ENCODE results near the gene TUBGCP5.
"Not testable (repeated sequence)": the region's sequence is repeated elsewhere in the genome, so short reads cannot be mapped to it uniquely, and the experiment has no call there.

Gene TUBGCP5

DNA sequence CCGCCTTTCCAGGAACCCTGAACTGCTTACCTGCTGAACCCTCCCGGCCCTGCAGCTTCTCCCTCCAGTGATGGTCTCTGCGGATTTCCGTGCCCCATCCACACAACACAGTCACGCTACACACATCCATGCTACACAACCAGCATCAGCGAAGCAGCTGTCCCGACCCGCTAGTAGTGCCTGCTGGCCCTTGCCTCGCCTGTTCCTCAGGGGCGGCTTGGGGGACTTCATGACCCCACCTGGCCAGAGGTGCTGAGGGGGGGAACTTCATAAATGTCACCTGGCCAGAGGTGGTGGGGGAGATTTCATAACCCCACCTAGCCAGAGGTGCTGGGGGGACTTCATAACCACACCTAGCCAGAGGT, 530 bp upstream of the TUBGCP5 start:
- no peak for DNase-seq

DNA sequence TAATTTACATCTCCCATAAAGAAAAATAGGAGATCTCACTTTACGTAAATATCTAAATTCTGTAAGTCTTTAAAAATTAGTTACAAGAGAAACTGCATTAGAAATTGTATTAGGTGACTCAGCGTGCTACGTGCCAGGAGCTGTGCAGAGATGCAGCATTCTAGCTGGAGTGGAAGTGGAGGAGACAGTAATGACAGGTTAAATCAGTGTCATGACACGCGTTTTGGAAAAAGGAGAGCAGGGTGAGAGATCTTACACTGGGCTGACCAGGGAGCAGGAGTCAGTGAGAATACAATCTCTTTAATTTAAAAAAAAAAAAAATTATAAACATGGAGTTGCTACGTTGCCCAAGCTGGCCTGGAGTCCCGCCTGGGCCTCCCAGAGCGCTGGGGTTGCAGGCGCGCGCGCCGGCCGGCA, 635 bp downstream of the TUBGCP5 start:
- DNase-seq = no peak

DNA sequence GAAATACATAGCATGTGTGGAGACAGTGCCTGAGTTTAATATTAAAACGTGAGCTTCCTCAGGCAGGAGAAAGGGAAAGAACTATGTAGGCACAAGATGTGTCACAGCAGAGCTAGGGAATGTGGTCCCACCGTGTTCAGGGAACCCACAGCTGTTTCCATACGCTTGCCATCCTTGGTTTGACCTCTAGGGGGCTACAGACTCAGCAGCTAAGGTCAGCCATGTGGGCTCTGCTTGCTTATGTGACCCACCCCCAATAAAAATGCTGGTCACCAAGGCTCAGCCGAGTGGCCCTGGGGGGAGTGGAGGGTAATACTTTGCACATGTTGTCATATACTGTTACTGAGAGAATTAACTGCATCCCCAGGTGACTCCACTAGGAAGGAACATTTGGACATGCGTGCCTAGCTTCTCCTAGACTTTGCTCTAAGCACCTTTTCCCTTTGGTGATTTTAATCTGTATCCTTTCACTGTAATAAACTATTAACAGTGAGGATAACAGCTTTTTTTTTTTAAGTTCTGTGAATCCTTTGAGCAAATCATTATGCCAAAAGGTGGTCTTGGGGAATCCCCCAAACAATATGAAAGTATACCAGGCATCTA, 3.3 kb downstream of the TUBGCP5 start:
- peak; percentile 49 for DNase-seq

DNA sequence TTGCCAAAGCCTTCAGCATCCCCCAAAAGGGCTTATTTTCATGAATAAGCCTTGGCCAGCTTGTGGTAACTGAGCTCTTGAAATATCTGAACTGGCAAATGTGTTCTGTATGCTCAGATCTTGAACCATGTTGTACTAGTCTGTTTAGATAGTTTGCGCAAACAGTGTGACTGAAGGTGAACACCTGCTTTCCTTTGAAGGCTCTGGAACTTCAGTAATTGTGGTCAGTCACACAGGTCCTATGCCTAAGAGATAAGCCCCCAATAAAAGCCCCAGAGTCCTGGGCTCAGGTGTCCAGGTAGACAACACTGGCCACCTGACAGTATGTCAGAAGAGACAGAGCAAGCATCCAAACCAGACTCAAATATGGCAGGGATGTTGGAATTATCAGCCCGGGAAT, 5.4 kb downstream of the TUBGCP5 start:
- no peak for DNase-seq

DNA sequence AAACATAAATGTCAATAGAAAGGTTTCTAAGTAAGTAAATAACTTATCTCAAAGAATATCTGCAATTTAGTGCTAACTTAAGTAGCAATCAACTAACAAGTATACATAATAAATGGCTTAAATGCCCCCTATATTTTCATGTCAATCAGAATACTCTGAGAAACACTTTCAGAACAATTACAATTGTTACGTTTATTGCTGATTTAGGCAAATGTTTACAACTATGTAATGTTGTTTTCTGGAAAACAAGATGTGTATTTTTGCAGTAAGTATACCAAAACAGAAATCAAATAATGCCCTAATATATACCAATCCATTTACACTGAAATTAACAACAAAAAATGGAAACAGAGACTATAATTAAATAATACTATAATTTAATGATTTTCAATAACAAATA, 13.2 kb downstream of the TUBGCP5 start:
- DNase-seq = no peak

DNA sequence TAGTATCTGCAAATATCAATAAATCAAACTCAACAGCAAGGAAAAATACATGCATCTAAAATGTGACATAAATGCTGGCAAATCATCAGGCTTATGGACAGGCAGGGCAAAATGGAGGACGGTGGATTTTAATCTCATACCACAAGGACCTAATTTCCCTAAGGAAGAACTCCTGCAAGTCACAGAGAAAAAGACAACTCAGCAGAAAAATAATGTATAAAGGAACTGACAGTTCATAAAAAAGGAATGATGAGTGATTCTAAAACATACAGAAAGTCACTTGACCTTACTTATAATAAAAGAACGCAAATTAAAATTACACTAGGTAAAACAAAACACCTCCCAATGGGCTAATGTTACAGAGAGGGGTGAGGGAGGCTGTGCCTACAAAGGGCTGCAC, 17.2 kb downstream of the TUBGCP5 start:
- DNase-seq = no peak

DNA sequence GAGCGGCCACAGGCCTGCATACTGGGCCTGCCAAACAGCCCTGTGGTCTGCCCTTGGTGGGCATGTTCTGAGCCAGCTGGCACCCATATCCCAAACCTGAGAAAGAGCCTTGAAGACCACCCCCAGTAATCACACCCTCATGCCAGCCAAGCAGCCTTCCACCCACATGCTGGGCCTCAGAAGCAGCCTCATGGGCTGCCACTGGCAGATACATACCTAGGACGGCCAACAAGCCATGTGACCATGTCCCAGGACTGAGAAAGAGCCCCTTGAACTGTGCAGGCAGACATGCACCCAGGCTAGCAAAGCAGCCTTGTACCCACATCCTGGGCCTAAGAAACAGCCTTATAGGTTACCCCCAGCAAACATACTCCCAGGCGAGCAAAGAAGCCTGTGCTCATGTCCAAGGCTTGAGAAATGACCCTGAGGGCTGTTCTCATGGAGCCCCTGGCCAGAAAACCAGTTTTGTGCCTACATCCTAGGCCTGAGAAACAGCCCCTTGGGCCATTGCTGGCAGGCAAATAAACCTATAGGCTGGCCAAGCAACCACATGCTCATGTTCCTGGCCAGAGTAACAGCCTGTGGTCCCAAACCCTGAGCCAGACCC, 24.9 kb downstream of the TUBGCP5 start:
- DNase-seq = no peak

DNA sequence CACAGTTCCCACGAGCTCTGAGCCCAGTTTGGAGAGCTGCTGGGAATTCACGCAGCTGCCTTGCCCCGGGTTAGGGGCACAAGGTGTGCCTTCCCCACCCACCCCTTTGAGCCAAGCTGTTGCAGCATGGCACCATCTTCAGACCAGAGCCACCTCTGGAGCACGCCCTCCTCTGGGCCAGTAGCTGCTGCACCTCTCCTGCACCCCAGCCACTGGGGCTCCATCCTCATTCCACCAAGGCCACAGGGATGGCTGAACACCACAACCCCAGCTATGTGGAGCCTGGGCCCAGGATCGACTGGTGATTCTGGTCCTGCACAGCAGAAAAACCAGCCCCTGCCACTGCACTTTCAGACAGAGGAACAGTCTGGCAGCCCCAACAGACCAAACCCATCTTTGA, 25.7 kb downstream of the TUBGCP5 start:
- no peak for DNase-seq

DNA sequence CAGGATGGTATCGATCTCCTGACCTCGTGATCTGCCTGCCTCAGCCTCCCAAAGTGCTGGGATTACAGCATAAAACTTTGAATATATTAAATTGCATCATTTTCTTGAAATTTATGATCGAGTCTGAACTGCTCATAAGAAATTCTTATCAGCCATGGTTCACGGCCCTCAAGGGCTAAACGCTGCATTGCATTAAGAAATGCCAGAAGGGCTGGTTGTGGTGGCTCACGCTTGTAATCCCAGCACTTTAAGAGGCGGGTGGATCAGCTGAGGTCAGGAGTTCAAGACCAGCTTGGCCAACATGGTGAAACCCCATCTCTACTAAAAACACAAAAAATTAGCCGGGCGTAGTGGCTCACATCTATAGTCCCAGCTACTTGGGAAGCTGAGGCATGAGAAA, 26.8 kb downstream of the TUBGCP5 start:
- not testable (repeated sequence) for DNase-seq

DNA sequence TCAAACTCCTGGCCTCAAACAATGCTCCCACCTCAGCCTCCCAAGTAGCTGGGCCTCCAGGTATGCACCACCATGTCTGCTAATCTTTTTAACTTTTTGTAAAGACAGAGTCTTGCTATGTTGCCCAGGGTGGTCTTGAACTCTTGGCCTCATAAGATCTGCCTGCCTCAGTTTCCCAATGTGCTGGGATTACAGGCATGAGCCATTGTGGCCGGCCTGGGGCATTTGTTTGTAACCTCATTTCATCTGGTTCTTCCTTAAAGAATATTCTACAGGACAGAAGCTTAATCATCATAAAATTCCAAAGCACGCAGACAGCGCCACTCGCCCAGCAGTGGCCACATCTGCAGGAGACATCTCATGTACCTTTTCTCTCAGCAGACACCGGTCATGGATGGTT, 35.6 kb downstream of the TUBGCP5 start:
- DNase-seq = no peak

DNA sequence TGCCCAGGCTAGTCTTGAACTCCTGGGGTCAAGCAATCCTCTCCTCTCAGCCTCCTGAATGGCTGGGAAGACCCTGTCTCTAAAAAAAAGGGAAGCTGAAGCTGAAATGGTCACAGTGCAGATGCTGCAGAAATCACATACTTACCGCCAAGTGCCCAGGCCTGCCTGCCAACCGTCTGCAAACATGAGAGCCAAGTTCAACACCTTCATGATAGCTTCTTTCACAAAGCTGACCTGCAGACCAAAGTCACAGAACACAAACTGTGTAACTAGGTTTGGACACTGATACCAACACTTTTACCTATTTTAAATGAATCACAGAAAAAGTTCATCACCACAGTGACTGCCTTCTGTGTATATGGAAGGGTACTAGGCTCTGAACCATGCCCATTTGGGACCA, 36.4 kb downstream of the TUBGCP5 start:
- DNase-seq = no peak

DNA sequence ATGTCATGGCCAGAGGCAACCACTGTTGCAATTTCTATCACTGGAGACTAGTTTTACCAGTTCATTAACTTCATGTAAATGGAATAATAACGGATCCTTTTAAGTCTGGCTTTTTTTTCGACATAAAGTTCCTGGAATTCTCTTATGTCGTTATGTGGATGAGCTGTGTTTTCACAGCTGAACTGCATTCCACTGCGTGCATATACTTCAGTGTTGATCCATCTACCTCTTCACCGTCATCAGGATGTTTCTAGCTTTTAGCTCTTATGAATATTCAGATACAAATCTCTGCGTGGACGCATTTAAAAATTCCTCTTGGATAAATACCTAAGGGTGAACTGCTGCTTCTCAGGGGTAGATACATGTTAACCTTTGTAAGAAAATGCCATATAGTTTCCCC, 43.6 kb downstream of the TUBGCP5 start:
- no peak for DNase-seq

DNA sequence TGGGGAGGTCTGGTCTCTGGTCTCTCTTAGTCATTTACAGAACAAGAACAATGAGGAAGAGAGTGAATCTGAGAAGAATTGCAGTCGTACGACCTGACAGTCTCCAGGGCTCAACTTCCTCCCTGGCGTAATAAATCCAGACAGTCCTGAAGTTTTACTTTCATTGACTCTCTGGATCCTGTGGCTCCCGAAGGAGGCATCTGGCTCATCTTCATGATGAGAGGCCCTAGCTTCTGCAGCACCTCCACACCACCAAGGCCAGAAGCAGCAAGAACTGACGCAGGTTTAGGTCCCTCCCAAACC, 47.4 kb downstream of the TUBGCP5 start:
- DNase-seq = no peak

DNA sequence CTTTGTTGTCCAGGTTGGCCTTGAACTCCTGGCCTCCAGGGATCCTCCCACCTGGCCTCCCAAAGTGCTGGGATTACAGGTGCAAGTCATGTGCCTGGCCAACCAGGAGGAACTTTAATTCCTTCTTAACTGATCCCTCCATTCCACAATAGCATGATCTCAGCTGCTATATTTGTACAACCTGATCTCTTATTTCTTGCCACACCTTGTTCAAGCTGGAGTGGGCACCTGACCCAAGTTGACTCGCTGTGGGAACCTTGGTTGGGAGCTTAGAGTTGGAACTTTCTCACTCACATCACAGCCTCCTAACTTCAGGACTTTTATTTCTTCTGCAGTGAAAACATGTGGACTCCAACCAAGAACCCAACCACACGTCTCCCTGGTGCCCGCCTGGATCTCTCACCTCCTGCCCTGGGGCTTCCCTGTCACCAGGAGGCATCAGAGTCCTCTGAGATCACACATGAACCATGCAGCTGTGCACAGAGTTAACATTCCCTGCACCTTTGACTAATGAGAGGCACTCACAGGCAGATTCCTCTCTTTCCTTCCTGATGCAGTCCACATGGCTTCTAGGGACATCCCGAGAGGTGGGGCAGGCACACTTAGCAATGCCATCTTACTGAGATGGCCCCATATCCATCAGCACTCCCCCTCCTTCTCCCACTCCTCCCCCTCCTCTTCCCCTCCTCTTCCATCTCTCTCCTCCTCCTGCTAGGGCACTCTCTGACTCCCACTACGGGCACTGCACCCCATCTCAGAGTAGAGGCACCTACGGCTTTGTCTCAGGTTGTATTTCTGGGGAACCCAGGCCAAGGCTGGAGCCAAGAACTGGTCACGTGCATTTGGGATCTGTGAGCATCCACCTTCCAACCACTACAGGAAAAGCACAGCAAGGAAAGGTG, 49.5 kb downstream of the TUBGCP5 start:
- DNase-seq = no peak

DNA sequence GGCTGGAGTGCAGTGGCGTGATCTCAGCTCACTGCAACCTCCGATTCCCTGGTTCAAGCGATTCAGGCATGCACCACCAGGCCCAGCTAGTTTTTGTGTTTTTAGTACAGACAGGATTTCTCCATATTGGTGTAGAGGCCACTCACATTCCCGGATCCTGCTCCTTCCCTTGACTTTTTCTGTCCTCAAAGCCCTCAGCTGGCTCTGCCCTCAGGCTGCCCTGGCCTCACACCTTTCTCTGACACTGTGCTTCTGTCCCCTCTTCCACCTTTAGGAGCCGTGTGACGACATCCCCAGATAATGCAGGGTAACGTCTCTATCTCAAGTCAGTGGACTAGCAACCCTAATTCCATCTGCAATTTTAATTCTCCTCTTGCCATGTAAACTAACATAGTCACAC, 50.6 kb downstream of the TUBGCP5 start:
- DNase-seq = no peak

DNA sequence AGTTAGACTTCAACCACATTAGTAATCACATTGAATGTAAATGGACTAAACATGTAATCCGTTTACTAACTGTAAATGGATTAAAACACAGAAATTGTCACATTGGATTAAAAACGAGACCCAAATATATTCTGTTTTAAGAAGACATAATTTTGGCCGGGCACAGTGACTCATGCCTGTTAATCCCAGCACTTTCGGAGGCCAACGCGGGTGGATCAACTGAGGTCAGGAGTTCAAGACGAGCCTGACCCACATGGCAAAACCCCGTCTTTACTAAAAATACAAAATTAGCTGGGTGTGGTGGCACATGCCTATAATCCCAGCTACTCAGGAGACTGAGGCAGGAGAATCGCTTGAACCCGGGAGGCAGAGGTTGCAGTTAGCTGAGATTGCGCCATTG, 57.4 kb downstream of the TUBGCP5 start:
- not testable (repeated sequence) for DNase-seq

DNA sequence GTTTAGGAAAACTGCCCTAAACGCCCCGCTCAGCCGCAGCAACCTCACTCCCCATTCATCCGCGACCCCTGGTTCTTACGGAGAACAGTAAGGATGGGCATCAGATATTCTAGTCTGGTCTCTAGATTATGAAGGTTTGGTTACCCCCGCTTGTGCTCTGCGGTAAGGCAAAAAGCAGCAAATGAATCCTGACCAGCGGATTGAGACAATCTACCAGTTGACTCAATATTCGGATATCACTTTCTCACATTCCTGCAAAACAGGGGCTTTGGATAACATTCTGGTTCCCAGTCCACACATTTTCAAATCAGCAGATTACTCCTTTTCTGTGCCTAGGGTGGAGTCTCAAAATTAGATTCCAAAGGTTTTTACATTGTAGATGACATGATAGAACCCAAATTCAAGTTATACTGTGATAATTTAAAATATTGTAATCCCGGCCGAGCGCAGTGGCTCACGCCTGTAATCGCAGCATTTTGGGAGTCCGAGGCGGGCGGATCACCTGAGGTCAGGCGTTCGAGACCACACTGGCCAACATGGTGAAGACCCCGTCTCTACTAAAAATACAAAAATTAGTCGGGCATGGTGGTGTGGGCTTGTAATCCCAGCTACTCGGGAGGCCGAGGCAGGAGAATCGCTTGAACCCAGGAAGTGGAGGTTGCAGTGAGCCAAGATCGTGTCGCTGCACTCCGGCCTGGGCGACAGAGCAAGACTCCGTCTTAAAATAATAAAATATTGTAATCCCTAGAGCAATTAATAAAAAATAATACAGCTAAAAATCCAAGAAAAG, 58.1 kb downstream of the TUBGCP5 start:
- no peak for DNase-seq

DNA sequence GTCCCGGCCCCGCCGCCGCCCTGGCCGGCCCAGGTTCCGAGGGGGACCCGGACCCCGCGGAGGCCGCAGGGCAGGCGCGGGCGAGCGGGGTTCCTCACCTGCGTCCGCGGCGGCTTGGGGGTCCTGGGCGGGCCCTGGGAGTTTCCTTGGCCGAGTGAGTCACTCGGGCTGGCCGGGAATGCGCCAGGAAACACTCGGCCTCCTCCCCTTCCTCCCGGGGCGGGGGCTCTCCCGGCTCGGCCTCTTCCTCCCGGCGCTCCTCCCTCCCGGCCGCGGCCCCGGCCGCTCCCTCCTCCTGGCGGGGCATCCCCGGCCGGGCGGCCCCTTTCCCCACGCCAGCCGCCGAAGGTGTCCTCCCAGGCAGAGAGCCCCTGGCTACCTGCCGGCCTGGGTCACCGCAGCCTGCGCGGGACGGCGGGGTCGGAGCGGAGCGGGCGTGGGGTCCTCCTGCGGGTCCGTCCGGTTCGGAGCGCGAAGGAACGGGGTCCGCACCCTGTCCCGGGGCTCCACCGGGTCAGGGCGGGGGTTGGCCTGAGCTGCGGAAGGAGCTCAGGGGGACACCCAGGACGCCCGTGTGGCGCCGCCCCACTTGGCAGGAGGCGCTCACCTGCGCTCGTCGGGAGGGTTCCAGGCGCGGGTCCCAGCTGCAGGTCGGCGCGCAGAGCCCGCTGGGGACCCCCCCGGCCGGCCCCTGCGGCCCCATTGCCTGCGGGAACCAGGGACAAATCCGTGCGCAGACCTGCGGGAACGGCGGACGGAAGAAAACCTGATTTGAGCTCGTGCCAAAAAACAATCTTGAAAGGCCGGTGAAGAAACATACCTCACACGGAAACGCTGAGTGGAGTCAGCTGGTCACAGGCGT, 58.9 kb downstream of the TUBGCP5 start, which contains the start of gene CYFIP1:
Gene CYFIP1 (minus strand): TSS at position 180 of the 862 bp plus-strand sequence. CDS start 33,083 bp downstream, outside the sequence.
- no peak for DNase-seq

DNA sequence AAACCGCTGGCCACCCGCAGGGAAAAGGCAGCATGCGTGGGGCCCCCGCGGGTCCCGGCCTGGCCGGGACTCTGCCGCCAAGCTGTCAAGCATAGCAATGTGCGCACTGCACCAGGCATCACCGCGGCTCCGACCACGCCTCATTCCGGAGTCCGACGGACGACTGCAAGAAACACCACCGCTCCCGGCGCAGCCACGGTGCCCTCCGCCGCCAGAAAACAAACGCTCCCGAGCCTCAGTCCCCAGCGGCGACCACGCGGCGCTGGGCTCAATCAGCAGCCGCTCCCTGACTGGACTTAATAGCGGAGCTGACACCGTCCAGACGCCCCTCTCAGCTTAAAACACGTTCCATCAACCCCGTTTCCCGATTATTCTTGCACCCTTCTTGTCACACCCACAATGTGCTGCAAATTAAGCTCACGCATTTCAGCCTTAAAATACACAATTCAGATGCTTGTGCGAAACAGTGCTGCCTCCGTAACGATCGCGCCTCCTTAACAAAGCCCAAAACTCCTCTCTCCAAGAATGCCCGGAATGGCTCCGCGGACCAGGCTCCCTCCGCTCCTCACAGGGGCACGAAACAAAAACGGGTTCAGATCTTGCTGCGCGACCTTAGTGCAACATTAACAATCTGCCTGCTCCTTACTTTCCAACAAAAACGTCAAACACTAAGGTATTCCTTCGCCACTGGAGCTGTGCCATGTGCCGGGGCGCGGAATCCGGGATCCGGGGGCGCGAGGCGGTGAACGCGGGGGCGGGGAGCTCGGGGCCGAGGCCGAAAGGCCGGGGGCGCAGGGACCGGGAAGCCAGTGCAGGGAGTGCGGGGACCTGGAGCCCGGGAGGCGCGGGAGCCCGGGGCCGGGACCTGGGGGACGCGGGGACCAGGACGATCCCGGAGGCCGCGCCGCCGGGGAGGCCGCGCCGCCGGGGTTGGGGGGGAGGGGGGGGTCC, 59.9 kb downstream of the TUBGCP5 start:
- peak; percentile 24 for DNase-seq

DNA sequence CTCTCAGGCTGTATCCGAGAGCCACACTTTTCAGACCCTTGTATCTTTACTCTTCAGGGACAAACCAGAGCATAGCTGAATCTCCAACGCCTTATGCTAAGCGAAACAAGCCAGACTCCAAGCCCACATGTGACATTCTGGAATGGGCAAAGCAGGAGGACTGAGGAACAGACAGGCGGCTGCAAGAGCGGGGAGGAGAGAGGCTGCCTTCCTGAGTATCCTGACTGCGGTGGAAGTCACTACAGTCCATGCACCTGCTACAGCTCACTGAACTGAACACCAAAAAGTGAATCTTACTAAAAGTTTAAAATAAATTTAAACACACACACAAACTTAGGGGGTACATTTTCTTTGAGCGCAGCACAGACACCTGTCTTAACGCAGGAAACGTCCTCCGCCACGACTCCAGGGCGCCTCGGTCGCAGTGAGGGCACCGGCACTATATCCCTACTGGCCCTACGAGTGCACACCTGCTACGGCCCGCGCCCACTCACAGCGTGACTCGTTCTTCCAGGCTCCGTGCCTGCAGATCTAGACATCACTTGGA, 60.6 kb downstream of the TUBGCP5 start:
- DNase-seq = no peak

DNA sequence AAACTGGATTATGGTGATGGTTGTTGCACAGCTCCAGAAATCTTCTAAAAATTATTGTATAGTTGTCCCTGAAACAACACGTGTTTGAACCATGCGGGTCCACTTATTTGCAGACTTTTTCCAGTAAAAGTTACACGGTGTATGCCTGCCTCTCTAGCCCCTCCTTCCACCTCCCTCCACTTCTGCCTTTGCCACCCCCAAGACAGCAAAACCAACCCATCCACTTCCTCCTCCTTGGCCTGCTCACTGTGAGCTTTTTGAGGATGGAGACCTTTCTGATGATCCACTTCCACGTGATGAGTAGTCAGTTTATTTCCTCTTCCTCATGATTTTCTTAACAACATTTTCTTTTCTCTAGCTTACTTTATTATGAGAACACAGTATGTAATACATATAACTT, 64.6 kb downstream of the TUBGCP5 start:
- DNase-seq = no peak
